GM18520 (cell line): Measurements from ENCODE around the gene OGFOD2.

Experiments
- ATAC-seq: cut with Tn5 transposase; IDR thresholded peaks from one replicate; pipeline ENCODE4 v1.9.1; 2021; ENCODE audit not compliant: unreplicated experiment

Gene OGFOD2

DNA sequence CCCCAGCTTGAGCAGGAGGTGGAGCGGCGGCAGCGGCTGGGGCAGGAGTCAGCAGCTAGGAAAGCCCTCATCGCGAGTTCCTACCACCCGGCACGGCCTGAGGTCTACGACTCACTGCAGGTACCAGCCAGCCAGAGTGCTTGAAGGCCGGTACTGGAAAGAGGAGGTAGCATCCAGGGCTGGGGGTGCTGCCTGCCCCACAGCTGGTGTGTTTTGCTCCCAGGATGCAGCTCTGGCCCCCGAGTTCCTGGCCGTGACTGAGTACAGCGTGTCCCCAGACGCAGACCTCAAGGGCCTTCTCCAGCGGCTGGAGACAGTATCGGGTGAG lies 1.6 kb downstream of the OGFOD2 start:
- ATAC-seq, result no peak

DNA sequence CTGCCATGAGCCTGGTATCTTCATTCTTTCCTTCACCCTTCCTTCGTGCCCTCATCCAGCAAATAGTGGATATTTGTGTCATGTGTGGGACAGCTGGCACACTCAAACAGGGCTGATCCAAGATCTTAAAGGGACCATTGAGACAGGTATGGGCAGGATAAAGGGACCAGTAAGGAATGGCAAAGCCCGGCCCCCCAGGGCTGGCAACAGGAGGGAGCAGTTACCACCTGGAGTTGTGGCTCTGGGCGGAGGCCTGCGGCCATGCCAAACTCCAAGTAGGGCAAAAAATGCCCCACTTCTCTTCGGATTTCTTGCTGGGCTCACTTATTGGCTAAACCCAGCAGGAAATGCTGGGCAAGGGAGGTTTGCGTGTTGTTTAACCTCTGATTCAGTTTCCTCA lies 2.1 kb downstream of the OGFOD2 start:
- no peak for ATAC-seq

DNA sequence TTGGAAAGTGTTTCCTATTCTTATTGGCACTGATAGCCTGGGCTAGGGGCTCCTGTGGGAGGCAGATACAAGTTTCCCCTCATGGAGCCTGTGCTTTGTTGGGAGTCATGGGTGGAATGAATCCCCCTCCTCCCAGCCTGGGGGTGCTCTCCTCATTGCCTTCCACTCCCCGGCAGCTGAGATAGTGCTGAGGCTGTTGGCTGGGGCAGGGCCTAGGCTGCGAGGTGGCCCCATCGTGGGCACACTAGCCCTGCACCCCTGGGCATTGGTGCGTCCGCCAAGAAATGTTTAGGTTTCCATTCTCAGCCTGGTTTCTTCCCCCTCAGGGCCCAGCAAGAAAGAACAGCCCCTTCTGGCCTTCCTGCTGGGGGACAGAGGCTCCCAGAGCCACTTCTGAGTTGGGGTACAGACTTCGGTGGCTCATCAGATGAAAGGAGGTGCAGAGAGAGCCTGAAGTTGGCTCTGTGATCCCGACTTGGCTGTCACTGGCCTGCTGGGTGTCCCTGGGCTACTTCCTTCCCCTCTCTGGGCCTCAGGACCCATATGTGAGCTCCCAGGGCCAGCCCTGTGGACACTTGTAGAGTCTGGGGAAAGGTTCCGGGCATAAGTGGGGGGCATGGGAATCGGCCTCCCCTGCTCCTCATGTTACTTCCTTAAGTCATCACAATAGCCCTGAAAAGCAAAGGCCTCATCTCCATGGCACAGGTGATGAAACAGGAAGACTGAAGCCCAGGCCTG lies 2.8 kb downstream of the OGFOD2 start:
- ATAC-seq, result no peak

DNA sequence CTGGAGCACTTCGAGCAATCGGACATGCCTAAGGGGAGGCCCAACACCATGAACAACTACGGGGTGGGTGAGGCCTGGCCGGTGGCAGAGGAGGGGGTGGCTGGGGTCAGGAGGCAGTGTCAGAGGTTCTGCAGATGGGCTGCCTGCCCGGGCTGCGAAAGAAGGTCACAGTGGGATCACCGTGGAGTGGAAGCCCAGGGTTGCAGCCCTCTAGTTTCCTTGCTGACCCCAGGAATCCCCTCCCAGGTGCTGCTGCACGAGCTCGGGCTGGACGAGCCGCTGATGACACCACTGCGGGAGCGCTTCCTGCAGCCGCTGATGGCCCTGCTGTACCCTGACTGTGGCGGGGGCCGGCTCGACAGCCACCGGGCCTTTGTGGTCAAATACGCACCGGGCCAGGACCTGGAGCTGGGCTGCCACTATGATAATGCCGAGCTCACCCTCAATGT lies 3.5 kb downstream of the OGFOD2 start:
- no peak for ATAC-seq

DNA sequence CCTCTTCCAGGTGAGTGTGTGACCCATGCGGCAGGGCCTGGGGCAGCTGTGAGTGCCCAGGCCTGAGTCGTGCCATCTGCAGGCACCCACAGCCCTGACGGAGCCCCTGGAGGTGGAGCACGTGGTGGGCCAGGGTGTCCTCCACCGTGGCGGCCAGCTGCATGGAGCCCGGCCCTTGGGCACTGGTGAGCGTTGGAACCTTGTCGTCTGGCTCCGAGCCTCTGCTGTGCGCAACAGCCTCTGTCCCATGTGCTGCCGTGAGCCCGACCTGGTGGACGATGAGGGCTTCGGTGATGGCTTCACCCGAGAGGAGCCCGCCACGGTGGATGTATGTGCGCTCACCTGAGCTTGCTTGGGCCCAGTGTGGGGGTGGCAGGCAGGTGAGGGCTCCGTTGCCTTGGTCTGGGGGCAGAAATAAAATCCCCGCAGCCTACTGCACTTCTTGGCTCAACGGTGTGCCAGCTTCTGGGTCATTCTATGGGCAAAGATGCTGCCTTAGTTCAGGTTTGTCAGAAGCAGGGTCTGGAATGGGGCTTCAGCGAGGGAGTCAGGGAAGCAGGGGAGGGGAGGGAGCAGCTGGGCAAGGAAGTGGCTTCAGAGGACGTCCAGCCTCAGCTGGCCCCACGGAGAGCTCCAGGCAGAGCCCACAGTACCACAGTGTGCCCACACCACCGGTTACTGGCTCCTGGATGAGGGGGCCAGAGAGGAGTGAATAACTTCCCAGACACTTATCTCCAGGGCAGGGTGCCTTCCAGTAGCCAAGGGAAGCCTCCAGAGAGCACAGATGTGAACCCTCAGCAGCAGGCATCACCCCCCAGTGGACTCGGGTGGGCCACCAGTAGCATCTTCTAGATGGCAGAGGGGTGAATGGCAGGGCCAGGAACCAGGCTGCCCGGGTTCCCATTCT lies 4.2 kb downstream of the OGFOD2 start:
- no peak for ATAC-seq

DNA sequence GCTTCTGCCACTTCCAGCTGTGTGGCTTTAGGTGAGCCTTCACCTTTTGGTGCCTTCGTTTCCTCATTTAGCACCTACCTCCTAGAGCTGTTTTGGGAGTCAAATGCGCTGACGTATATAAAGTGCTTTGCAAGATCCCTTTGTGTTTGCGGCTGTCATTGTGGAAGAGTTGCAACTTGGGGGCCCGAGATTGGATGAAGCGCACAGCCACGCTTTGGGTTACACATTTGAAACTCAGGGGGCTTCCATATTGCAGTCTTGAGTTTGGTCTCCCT lies 4.8 kb downstream of the OGFOD2 start:
- ATAC-seq, result no peak

DNA sequence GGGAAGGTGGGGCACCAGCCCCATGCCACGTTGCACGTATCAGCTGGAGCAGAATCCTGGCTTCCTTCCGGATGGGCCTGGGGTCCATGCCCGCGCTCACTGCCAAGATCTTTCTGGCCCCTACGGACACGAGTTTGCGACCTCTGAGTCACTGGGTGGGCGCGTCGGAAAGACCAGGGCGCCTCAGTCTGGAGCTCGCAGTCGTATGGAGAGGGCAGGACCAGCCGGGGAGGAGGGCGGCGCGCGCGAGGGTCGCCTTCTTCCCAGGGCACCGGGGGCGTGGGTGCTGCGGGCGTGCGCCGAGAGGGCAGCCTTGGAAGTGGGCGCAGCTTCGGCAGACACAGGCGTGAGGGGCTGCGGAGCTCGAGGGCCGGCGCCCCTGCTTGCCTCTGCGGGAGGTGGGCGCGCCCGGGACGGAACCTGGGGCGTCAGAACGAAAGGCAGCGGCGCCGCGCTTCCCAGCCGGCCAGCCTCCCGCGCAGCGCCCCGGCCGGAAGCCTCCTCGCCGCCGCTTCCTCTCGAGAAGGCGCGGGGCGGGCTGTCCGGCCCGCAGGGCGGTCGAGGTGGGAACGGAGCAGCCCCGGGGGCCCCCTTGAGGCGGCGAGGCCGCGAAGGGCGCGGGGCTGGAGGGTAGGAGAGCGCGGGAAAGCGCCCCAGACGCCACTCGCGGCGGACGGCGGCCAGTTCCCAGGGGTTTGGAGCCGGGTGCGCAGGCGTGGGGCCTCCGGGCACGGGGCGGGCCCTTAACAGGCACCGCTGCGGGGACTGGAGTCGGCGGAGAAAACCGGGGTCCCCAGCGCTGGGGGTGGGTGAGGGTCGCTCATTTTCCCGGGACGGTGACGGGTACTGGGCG lies 5.4 kb downstream of the OGFOD2 start, which contains the start of gene ARL6IP4:
Gene ARL6IP4 (plus strand): TSS at position 499 of the 853 bp plus-strand sequence. CDS start 459 bp downstream, outside the sequence.
- peak; percentile 54 for ATAC-seq

DNA sequence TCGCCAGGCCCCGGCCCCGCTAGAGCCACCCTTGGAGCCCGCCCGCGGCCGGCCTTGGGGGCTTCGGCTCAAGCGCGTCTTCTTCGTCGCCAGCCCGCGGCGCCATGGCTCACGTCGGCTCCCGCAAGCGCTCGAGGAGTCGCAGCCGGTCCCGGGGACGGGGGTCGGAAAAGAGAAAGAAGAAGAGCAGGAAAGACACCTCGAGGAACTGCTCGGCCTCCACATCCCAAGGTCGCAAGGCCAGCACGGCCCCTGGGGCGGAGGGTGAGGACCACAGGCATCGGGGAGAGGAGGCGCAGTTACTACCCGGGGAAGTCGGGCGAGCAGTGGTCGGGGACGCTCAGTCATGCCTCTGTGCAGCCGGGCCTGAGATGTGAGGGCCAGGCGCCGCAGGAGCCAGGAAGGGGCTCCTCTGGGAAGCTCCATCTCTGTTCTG lies 6.0 kb downstream of the OGFOD2 start:
- no peak for ATAC-seq

DNA sequence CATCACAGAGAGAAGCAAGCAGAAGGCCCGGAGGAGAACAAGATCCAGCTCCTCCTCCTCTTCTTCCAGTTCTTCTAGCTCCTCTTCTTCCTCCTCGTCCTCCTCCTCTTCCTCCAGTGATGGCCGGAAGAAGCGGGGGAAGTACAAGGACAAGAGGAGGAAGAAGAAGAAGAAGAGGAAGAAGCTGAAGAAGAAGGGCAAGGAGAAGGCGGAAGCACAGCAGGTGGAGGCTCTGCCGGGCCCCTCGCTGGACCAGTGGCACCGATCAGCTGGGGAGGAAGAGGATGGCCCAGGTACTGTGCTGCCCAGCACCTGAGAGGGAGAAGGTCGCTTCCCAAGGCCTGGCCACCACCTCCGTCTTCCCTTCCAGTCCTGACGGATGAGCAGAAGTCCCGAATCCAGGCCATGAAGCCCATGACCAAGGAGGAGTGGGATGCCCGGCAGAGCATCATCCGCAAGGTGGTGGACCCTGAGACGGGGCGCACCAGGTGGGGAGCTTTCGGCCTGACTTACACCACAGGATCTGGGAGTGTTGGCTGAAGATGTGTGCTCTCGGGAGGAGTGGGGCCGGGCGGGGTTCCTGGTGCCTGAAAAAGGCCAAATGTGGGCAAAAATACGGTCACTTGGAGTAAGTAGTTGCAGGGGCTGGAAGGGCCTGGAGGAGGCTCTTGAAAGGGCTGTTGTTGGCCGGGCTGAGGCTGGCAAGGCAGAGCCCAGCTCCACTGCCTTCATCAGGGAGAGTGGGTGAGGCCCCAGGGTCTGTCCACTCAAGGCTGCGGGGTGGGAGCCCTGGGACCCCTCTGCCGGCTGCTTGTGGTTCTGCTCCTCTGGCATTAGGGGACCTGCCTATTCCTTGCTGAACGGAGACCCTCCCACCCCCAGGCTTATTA lies 6.8 kb downstream of the OGFOD2 start:
- ATAC-seq, result no peak

DNA sequence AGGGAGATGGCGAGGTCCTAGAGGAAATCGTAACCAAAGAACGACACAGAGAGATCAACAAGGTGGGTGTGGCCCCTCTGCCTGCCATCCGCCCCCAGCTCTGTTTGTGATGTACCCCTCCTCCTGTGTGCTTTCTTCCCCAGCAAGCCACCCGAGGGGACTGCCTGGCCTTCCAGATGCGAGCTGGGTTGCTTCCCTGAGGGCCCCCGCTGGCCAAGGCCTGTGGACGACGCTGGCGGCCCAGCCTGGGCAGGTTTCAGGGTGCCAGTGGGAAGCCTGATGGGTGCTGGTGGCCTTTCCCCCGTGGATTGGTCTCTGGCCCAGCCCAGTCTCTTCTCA lies 7.4 kb downstream of the OGFOD2 start:
- no peak for ATAC-seq

DNA sequence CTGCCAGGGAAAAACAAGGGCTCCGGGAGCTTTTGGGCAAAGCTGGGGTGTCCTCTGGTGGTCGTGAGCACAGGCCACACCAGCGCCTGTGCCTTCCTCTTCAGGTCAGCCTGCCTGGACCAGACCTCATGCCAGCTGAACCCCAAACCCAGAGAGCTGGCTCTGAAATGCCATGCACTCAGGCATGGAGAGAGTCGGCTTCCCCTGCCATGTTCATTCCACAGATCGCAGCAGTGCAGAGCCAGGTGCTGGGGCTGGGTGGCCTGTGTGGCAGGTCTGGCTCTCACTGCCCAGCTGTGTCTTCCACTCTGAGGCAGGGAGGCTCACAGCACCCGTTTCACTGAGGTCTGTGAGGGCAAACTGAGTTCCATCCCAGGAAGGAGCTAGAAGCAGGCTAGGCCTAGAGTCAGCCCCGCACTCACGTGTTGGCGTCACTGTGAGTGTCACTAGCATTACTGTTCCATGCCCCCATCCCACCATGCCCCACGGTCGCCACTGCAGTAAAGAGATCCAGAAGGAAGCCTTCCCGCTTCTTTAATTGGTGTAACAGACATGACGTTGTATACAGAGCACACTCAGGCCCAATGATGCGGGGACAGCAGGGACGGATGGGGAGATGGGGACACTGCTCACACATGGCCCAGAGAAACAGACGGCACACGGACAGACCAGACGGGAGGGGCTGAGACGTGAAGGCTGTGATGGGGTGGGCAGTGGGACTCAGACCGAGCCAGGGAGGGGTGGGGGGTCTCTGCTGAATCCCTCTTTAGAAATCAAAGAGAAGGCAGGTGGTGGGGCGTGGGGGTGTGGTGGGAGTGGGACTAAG lies 8.1 kb downstream of the OGFOD2 start:
- no peak for ATAC-seq

DNA sequence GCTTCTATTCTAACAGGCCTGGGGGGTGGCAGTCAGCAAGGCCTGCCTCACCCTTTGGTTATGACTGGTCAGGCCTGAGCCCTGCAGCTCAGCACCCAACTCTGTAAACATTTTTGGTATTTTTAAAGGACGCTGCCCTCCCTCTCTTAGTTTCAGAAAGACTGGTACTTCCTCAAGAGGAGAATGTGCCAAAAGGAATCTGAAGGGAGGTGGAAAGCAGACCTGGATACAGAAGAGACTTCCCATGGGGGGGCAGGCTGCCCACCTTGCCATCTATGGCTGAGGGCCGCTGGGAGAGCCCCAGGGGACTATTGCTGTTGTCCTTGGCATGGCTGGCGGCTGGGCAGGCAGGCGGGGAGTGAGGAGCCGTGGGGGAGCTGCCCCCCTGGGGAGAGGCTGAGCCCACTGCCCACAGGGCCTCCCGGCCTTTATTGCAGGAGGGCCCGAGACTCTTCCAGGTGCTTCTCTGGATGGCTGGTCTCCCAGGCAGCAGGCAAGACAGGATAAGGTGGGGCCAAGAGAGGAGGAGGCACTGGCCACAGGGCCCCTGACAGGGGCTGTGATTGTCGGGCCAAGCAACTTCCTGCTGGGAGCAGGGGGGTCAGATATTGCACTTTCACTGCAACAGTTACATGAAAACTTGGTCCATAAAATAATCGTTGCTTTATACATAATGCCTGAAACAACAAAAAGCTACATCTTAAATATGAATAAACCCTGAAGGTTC lies 8.9 kb downstream of the OGFOD2 start:
- ATAC-seq, result no peak

DNA sequence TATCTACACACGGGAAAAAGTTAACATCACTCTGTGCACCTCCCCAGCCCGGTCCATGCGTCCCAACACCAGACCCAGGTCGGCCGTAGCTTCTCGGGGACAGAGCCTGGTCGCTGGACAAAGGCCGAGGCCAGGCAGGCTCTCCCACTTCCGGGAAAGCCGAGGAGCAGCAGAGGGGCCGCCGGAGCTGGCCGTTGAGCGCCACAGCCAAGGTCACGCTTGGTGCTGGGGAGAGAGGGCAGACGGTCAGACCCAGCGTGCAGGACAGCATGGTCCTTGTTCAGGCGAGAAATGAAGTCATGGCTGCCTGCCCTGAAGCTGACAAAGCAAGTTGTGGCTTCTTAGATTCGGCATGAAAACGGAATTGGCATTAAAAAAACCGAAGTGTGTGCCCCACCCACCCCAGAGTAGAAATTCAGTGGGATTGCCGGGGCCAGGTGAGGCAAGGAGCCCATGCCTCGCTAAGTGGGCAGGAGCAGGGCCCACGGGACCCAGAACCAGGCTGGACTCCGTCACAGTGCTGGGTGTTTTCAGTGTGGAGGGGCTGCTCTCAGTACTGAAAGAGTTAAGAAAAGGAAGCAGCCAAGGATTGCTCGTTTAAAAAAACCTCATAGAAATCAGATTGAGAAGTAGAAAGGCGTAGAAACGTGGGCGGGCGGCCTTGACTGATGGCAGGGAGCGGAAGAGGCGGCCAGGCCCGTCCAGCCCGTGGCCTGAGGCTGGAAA lies 9.7 kb downstream of the OGFOD2 start:
- no peak for ATAC-seq

DNA sequence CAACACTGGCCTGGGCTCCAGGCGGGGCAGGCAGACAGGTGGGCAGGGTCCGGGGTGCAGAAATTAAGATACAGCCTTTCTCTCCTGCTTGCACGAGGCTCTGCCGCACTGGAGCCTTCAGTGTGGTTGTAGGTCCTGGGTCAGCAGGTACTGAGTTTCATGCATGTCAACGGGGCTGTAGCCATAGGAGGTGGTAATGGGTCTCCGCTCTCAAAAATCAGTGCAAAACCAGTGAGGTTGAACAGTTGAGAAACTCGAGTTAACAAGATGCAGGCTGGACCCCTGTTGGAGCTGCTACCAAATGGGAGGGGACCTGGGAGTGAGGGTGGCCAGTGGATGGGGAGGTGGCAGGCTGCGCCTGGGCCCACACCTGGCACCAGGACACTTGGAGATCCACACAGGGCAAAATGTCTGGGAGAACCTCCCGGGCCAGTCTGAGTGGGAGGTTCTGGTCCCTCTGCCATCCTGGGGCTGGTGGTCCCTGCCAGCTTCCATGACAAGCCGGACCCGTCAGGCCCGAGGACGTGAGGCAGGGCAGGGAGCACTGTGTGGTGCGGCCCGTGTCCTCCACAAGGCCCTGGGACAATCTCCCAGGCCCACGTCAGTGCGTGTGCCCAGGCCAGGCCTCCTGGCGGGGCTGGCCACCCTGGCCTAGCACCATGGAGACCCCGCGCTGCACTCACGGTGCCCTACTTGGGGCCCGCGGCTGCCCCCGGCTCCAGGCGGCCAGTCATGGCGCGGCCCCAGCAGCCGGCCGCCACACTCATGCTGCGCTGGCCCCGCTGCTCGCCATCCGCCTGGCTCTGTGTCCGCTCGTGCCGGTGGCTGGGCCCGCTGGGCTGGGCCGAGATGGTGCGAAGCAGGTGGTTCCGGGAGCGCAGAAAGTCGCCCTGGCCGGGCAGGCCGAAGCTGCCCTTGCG lies 10.6 kb downstream of the OGFOD2 start:
- no peak for ATAC-seq

DNA sequence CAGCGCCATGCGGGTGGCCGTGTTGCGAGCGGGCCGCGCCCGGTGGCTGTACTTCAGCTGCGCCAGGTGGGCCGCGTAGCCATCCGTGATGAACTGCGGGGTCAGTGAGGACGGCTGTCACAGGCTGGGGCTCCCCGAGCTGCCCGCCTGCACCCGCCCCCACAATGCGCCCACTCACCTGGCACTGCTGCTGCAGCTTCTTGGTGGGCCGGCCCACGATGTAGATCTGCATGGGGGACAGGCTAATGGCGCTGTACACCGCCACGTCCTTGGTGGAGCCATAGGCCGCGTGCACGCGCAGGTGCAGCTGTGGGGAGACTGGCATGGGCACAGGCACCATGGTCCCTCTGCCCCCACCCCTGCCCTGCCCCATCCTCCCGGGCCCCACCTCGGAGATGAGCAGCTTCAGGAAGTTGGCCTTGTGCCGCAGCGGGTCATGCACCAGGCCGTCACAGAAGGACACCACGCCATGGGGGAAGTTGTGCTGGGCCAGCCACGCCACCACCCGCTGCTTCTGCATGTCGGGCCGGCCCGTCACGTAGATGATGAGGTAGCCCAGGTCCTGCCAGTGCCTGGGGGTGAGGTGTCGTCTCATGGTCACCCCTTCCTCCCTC lies 11.3 kb downstream of the OGFOD2 start:
- ATAC-seq, result no peak

DNA sequence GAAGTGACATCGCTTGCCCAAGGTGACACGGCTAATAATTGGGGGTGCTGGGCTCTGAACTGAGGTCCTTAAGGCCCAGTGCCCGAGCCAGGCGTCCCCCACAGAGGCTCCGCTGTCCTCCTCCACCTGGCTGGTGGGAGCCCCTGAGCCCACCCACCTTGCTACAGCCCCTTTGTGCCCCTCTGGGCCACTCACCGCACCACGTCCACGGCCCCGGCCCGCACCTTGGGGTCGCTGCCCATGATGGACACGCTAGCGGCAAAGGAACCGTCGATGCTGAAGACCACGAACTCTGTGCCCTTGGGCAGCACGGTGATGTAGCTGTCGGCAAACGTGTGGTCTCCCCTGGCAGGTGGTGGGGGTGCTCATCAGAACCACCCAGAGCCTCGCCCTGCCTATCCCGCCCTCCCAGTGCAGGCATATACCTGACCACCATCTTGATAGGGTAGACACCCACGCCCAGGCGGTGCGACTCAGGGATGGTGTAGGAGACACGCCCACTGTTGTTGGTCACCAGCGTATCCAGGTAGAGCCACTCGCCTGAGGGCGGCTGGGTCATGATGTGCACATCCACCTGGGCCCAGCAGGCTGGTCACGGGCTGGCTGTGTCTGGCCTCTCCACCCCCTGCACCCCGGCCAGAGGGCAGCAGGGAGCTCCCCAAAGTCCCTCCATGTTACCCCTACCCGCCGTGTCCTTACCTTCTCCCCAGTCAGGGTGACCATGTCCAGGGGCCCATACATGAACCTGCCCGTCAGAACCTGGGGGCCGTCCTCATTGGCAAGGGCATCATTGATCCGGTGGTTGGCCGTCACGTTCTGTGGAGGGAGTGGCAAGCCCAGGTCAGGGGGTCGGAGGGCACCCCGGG lies 12.3 kb downstream of the OGFOD2 start:
- no peak for ATAC-seq
